Fibroblast of lung (primary cell): ENCODE results near the gene NTN1.

ENCODE experiments used
- EZH2 ChIP-seq: IDR thresholded peaks from 2 replicates; pipeline ENCODE4 v1.5.1; 2012; ENCODE audit warnings: low read length, control low read depth, mild to moderate bottlenecking; ENCODE audit errors: missing control alignments
- TF ChIP-seq, protein P1 (sequence below), 2 donors: IDR thresholded peaks in 1 of 2; conservative IDR thresholded peaks in 1 of 2; 1 replicate in 1 of 2; 2 replicates in 1 of 2; pipeline ENCODE4 v1.5.1; 2011 to 2012; ENCODE audit warnings: low read length in 2 of 2, control low read depth in 1 of 2, inconsistent platforms in 1 of 2, low read depth in 1 of 2, mild to moderate bottlenecking in 1 of 2

DNA sequence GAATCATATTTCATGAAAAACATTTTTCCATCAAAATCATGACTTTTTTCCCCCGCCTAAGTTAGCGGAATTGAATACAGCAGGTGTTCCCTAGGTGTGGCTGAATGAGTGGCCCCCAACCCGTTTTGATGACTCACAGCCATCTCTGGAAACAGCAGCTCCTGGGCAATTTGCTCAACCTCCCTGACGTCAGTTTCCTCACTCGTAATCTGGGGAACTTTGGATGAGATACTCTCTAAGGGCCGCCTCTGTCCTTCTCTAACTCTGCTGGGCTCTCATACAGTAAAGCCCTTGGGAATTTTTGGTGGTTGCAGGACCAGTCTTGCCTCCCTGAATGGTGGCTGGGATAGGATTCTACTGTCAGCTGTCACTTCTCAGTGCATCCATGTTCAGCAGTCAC, 11.6 kb upstream of the NTN1 start:
- TF ChIP-seq, protein P1, sequence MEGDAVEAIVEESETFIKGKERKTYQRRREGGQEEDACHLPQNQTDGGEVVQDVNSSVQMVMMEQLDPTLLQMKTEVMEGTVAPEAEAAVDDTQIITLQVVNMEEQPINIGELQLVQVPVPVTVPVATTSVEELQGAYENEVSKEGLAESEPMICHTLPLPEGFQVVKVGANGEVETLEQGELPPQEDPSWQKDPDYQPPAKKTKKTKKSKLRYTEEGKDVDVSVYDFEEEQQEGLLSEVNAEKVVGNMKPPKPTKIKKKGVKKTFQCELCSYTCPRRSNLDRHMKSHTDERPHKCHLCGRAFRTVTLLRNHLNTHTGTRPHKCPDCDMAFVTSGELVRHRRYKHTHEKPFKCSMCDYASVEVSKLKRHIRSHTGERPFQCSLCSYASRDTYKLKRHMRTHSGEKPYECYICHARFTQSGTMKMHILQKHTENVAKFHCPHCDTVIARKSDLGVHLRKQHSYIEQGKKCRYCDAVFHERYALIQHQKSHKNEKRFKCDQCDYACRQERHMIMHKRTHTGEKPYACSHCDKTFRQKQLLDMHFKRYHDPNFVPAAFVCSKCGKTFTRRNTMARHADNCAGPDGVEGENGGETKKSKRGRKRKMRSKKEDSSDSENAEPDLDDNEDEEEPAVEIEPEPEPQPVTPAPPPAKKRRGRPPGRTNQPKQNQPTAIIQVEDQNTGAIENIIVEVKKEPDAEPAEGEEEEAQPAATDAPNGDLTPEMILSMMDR (conservative IDR thresholded peaks at IDR 0.05 in 1 of 2, IDR thresholded peaks at IDR 0.05 in 1 of 2; ENCODE audit: low read depth in 1 of 2, low read length in 2 of 2): no peak
- no peak for TF ChIP-seq EZH2
